HG03139 (cell line): ENCODE data around the gene CORO7.
A peak's percentile ranks its signal among the peaks of the same experiment; 100 is the strongest.

Experiments
- ATAC-seq: cut with Tn5 transposase; IDR thresholded peaks from one replicate; pipeline ENCODE4 v1.9.1; 2021; ENCODE audit not compliant: unreplicated experiment

Gene CORO7

GRCh38 chr16:4426722-4427372, 10.5 kb upstream of the CORO7 start:
- no peak for ATAC-seq

DNA sequence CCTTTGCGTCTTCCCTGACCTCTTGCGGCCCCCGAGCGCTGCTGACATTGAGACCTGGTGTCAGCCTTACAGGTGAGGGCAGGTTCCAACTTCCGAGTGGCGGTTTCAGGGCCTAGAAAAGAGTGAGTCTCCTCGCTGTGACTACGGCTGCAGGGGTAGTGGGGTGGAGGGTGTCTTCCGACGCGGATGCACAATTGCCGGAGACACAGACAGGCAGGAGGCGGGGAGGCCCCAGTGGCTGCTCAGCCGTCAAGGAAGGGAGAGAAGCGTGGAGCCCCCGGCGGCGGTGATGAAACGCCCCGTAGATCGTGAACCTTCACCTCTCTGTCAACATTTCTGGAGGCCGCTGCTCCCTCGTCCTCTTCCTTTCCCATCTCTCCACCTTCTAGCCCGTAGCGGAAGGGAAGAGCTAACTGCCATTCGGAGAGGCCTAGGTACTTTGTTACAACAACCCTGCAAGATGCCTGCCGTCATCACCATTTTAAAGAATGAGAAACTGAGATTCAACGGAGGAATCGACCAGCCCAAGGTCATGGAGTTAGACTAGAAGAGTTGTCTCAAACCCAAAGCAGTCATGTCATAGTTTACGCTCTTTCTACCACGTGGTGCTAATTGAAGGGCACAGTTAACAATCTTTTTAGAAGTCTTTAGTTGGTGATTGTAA, 9.8 kb upstream of the CORO7 start:
- ATAC-seq = peak; percentile 6

DNA sequence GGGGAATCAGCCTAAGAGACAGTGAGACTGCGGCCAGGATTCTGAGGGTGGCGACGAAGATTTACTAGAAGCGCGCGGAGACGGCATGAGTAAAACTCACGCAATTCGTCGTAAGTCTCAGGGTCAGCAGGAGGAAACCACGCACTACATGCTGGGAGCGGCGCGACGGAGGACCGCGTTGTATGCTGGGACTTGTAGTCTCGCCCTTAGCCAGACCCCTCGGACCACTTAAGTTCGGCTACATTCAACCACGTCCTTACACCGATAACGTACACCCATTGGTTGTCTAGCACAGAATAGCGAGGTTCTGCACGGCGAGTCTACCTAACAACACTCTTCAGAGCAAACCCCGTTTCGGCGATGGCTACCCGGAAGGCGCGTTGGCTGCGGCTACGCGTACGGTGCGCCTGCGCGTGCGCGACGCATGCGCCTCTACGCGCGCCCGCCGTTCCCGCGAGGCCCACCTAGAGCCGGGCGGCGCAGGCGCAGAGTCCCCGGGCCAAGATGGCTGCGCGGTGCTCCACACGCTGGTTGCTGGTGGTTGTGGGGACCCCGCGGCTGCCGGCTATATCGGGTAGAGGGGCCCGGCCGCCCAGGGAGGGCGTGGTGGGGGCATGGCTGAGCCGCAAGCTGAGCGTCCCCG, 9.1 kb upstream of the CORO7 start, which contains the start of gene DNAJA3:
DNAJA3 (plus strand) TSS at position 491 of the 643 bp plus-strand sequence; CDS start at position 505, 14 bp downstream.
- ATAC-seq = peak; percentile 90

DNA sequence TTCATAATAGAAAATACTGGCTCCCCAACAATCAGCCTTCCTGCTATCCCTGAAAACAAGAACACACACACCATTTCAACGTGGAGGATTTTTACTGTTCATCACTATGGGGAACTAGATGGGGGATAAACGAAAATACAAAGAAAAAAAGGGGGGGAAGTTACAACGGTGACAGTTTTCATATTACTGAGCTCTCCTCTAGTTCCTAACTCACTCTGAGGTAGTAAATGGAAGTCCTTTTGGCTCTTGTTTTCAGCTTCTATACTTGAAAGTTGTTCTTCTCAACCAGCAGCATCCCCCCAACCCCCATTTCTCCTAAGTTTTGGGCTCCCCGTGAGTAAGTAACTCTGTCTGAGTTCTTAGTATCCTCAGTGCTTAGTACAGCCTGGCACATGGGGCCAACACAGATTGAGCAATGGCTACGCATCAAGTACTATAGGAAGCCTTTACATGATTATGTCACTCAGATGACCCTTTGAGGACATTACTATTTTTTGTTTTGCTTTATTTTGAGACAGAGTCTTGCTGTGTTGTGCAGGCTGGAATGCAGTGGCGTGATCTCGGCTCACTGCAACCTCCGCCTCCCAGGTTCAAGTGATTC, 4.2 kb upstream of the CORO7 start:
- ATAC-seq = no peak

GRCh38 chr16:4419402-4419959, 3.1 kb upstream of the CORO7 start:
- ATAC-seq = no peak

GRCh38 chr16:4415538-4416199, 727 bp downstream of the CORO7 start:
- ATAC-seq = peak; percentile 4

- peak; percentile 61 for ATAC-seq
Observed at GRCh38 chr16:4414187-4414917, 2.0 kb downstream of the CORO7 start.

- no peak for ATAC-seq
Observed at GRCh38 chr16:4412854-4413253, 3.5 kb downstream of the CORO7 start.

DNA sequence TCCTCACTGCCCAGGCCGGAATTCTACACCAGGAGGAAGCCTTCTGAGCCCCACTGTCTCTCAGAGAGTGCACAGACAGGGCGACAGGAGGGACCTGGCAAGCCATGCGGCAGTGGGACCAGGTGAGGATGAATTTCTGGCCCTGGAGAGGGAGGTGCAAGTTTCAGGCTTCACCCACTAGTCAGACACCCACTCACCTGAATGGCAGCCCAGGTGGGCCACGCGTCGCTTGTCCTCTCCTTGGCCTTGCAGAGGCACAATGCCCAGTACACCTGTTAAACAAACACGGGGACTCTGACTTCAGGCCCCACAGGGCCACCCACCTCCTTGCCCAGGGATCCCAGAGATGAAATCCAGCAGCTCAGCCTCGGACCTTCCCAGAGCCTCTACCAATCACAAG, 4.2 kb downstream of the CORO7 start:
- no peak for ATAC-seq

DNA sequence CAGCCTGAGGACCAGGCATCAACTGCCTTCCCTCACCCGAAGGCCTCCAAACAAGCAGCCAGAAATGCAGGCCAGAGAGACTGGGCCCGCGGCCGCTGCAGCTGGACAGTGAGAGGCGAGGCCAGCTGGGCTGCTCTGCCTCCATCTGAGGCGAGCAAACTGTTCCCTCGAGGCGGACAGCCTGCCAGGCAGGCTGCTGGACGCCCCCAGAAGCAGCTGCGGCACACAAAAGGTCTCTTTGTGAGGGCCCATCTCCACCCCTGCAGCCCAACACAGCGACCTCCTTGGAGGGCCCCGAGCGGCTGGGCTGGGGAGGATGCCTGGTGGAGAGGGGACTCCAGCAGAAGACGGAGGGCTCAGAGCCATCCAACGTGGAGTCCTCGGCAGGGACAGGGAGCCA, 4.7 kb downstream of the CORO7 start:
- ATAC-seq = no peak

DNA sequence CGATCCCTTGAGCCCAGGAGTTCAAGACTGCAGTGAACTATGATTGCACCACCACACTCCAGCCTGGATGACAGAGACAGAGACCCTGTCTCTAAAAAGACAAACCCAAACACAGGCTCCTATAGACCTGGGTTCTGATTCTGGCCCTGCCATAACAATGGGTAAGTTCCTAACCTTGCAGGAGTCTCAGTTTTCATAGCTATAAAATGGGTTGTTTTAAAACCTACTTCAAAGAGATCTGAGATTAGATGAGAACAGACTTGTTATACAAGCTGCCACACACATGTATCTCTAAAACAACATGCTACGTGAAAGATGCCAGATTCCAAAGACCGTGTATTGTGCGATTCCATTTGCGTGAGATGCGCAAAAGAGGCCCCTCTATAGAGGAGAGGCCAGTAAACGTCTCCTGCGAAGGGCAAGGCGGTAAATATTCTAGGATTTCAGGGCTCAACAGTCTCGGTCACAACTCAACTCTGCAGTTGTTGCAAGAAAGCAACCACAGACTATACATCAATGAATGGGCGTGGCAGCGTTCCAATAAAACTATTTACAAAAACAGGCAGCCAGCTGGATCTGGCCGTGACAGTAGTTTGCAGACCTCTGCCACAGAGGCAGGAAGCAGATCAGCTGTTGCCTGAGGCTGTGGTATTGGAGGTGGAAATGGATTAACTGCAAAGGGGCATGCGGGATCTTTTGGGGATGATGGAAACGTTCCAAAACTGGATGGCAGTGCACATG, 5.9 kb downstream of the CORO7 start:
- no peak for ATAC-seq

DNA sequence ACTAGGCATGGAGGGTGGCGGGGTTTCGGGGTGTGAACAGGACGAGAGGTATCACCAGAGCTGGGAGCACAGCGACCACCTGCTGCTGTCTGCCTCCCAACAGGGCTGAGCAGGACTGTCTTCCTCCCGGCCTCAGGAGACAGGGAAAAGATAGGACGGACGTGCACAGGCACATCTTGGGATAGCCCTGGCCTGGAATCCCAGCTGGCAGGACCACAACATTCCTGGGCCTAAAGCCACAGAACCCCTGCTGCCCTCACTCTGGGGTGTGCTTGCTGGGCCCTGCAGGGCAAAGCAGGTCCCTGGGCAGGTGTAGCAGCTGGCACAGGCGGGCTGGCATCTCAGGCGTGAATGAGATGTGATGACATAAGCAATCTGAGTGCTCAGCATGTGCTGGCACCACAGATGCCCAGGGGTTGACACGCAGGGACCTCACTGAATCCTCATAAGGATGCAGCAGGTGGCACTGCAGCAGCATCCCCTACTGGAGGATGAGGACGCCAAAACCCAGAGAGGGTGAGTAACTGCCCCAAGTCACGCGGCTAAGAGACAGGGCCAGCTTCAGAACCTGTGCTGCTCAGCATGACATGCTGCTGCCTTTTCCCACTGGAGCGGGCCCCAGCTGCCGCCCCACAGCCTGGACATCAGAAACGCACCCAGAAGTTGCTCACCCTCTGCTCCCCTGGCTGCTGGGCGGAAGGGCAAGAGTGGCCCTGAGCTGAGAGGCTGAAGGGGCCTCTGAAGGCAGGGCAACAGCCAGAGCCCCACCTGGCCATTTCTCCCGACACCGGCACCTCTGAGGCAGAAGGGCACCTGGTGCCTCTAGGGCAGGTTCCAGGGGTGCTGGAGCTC, 7.1 kb downstream of the CORO7 start:
- no peak for ATAC-seq

DNA sequence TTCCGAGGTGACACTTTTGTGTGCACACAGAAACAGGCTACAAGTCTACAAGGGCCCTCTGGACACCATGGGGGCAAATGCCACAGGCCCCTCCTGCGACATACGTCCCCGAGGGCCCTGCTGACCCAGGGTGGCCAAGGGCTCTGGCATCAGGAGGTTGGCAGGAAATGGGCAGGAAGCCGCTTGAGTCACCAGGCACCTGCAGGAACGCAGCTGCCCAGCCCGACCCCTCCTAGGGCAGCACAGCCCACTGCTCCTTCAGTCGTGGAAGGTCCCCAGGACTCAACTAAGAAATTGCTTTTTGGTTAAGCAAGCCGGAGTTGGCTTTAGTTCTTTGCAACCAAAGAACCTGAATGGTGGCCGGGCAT, 8.1 kb downstream of the CORO7 start:
- ATAC-seq = no peak

DNA sequence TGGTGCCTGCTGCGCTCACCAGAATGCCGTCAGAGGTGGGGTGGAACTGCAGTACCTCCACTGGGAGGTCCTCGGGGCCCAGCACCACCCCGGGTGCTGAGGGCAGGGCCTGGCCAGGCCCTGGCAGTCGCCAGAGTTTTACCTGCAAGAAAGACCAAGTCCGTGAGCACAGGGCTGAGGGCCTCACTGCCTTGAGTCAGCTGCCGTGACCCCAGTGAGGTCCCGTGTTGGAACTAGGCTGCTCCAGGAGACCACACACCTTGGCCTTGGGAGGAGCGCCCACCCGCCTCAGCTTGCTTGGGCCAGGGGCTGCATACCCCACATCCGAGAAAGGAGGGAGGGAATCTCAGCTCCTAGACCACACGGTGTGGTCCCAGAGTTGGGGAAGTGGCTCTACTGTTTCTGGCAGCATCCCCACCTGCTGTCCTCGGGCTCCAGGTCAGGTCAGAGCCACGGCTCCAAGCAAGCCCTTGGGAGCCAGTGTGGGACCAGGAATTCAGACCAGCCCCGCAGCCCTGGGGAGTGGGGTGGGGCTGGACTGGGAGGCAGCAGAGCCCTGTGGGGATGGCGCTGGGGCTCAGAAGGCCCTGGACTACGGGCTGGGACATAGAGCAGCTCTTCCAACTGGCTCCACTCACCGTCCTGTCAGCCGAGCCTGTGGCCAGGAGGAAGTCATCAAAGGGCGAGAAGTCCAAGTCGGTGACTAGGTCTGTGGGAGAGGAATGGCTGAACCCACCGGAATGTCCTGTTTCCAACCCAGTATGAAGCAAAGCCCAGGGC, 8.7 kb downstream of the CORO7 start:
- no peak for ATAC-seq

DNA sequence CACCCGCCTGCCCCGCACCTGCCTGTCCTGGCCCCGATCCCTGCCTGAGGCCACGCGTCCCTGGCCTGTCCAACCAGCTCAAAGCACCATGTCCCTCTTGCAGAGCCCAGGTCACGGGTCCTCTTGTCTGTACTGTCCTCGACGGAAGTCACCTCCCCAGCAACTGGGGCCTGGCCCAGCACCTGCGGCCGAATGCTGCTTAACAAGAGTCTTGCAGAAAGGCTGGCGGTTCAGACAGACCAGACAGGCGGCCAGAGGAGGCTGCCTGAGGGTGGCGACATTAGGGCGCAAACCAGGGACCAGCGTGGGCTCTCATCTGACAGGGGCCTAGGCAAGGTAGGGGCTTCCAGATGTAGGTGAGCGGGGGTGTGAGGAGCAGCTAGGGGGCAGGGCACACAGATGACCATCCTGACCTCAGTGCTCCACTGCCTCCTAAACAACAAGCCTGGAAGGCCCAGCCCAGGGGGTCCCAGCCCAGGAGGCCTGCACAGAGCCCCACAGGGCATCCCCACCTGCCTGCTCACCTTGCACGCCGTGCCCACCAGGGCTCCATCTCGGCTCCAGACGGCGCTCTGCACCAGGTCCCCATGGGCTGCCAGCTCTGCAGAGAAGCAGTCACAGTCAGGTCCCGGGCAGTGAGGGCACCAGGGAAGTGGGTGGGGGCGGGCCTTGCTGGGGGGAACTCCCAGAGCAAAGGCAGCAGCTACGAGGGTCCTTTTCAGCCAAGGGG, 11.3 kb downstream of the CORO7 start:
- ATAC-seq = no peak

- ATAC-seq = no peak
Observed at GRCh38 chr16:4404247-4404966, 12.0 kb downstream of the CORO7 start.
